GM12873 (cell line): ENCODE measurements around the gene KCTD11.

Experiments
- CTCF ChIP-seq: IDR thresholded peaks from 2 replicates; pipeline ENCODE4 v1.5.1; 2012; ENCODE audit warnings: low read depth, mild to moderate bottlenecking, moderate library complexity, low read length, control low read depth; ENCODE audit not compliant: insufficient read depth; ENCODE audit errors: missing control alignments

Gene KCTD11

GRCh38 chr17:7326186-7326585, 25.8 kb upstream of the KCTD11 start:
- no peak for TF ChIP-seq CTCF

DNA sequence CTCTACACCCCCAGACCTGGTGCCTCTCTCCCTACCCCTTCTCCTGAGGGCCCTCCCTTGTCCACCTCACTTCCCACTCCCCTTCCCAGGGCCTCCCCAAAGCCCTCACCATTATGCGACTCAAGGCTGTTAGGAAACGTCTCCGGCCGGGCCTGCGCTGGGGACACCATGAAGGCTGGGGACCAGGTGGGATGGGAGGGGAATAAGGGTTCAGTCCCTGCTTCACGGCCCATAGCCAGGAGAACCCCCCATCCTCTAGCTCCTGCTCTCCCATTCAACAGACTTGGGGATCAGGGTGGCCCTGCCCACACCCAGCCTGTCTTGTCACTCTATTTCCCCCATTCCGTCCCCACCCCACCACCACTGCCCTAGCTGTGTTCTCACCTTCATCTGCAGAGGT, 24.9 kb upstream of the KCTD11 start:
- no peak for TF ChIP-seq CTCF

DNA sequence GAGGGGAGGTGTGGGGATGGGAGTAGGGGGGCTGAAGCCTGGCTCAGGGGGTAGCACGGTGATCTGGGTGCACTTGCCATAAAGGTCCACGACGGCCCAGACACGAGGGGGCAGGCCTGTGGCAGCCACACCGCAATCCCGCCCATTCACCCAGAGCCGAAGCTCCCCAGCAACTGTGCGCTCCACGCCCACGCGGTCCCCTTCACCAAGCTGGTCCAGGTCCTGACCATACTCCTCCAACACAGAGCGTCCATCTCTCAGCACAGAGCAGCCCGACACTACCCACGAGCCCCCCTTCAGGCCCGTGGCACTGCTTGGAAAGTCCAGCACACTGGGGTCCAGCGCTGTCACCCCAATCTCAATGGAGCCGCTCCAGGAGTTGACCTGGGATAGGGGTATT, 24.5 kb upstream of the KCTD11 start:
- no peak for TF ChIP-seq CTCF

DNA sequence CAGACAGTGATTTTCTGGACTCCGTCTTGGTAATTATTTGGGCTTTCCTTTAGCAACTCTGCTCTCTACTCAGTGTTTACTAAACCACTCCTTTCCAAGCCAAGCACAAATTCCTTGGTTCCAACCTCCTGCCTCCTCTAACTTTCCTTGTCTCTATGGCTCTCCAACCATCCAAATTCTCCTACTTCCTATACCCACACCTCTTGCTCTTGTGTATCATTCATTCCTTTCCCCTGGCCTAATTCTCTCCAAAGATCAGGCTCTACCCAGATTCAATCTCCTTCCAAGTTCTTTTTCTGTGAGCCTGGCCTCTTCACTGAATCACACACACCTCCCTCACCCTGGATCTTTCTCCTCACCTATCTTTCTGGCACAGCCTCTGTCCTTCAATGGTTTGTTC, 24.0 kb upstream of the KCTD11 start:
- TF ChIP-seq CTCF, result no peak

DNA sequence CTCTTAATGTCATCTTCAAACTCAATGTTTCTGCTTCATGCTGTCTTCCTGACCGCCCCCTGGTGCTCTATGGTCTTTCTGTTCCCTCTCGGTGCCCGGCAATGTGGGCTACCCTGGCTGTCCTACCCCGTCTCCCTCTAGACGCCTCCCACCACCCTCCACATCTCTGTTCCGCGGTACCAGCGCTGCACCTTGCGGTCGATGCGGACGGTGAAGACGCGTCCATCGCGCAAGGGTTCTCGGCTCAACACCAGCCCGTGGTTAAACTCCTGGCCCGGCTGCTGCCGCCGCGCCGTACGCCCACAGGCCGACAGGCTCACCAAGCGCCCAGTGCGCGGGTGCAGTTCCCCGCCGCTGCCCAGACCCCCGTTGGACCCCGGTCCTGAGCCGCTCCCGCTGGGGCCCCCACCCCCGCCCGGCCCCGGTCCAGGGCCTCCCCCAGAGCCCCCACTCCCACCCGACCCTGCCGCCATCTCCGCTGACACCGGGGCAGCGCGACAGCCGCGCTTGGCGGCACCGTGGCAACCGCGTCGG, 23.1 kb upstream of the KCTD11 start, which contains the start of gene NEURL4:
NEURL4 (minus strand) TSS at position 496 of the 534 bp plus-strand sequence; CDS start at position 473, 23 bp downstream.
- no peak for TF ChIP-seq CTCF

- TF ChIP-seq CTCF, result no peak
Measured at GRCh38 chr17:7329374-7329996, 22.5 kb upstream of the KCTD11 start.

DNA sequence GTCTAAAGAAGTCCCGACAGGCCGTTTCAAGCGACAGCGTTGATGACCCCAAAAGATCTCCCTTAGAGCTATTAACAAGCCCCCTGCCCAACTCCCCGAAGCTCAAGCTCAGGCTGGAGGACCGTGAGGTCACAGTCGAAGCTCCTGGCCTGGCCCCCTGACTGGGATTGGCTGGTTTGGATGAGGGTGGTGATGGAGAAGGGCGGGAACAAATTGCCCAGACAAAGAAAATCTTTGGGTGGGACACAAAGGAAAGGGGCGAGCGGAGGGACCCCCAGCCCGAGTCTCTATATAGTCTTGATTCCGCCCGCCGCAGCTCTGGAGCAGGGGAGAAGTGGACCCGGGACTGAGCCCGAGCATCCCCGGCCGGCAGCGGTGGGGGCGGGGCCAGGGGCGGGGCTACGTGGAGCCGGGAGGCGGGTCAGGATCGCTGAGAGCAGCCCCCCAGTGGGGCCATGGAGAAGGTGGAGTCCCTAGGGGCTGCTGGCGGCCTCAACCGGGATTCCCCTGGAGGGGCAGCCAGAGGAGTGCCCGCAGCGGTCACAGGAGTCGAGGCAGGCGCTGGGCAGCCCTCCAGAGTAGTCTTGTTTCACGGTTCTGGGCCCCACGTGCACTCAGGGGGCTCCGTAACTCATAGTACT, 21.8 kb upstream of the KCTD11 start:
- no peak for TF ChIP-seq CTCF
